ENCODE measurements around the gene ARMH1.

- no peak for TF ChIP-seq CTCF (IDR thresholded peaks at IDR 0.05; ENCODE audit: low read depth, low read length)
- TF ChIP-seq EZH2phosphoT487 (IDR thresholded peaks at IDR 0.05; ENCODE audit: low read depth) = no peak
Observed at GRCh38 chr1:44635439-44635838, 39.1 kb upstream of the ARMH1 start.
